CD4-positive, alpha-beta memory T cell (primary cell): Measurements from ENCODE around the gene DLGAP4. TPM values are rescaled to one million over a fixed set of nuclear protein-coding genes. Genes with fewer than 3 reads are reported as not detected.

Experiments used
- CTCF ChIA-PET: fragments of 350-600 bp; sonication (Branson Sonifier 250); formaldehyde crosslinking; loops from one replicate; lab custom pipeline; 2021; ENCODE audit warnings: inconsistent platforms; ENCODE audit not compliant: partially characterized antibody; lab: Charles Lee
- POLR2A ChIA-PET: fragments of 350-600 bp; sonication (Branson Sonifier 250); formaldehyde crosslinking; loops from one replicate; lab custom pipeline; 2021; ENCODE audit not compliant: partially characterized antibody; lab: Charles Lee
- DNase-seq, 5 donors: peaks; one replicate each; pipeline versions ENCODE4 v3.0.0 to v3.0.0-alpha.2; 2020 to 2022; ENCODE audit warnings: mixed read lengths in 1 of 5
- H3K27ac ChIP-seq: one replicate; pipeline ENCODE4 v1.7.0; 2013; ENCODE audit warnings: low read depth, low read length
- H3K27me3 ChIP-seq: 2 replicates; pipeline ENCODE4 v1.7.0; 2013; ENCODE audit warnings: mild to moderate bottlenecking, low read length, moderate library complexity; ENCODE audit not compliant: insufficient read depth
- H3K36me3 ChIP-seq: 2 replicates; pipeline ENCODE4 v1.7.0; 2013; ENCODE audit warnings: mild to moderate bottlenecking, low read length, moderate library complexity; ENCODE audit not compliant: insufficient read depth
- H3K4me1 ChIP-seq: 2 replicates; pipeline ENCODE4 v1.7.0; 2013; ENCODE audit warnings: mild to moderate bottlenecking, low read length, moderate library complexity; ENCODE audit not compliant: insufficient read depth
- H3K4me3 ChIP-seq, 2 donors: one replicate each; pipeline ENCODE4 v1.7.0; 2013; ENCODE audit warnings: low read length in 2 of 2, mild to moderate bottlenecking in 1 of 2
- H3K9me3 ChIP-seq, 2 donors: one replicate each; pipeline ENCODE4 v1.7.0; 2013; ENCODE audit warnings: low read length in 2 of 2, control low read depth in 1 of 2; ENCODE audit not compliant: control insufficient read depth in 1 of 2
- H3K27ac Mint-ChIP-seq, 7 donors: one replicate each; pipeline ENCODE4 v1.8.0; 2020 to 2021; ENCODE audit warnings: mixed read lengths in 7 of 7, mild to moderate bottlenecking in 6 of 7, inconsistent platforms in 3 of 7, moderate library complexity in 3 of 7
- H3K27me3 Mint-ChIP-seq, 2 donors: one replicate each; pipeline ENCODE4 v1.8.0; 2020 to 2021; ENCODE audit warnings: mixed read lengths in 2 of 2
- H3K36me3 Mint-ChIP-seq, 2 donors: one replicate each; pipeline ENCODE4 v1.8.0; 2020 to 2021; ENCODE audit warnings: mixed read lengths in 2 of 2, inconsistent platforms in 1 of 2, mild to moderate bottlenecking in 1 of 2
- H3K4me1 Mint-ChIP-seq, 4 donors: one replicate each; pipeline ENCODE4 v1.8.0; 2020 to 2021; ENCODE audit warnings: mixed read lengths in 4 of 4, mild to moderate bottlenecking in 1 of 4
- H3K4me3 Mint-ChIP-seq, 8 donors: one replicate each; pipeline ENCODE4 v1.8.0; 2020 to 2021; ENCODE audit warnings: mixed read lengths in 8 of 8, mild to moderate bottlenecking in 7 of 8, moderate library complexity in 6 of 8, inconsistent platforms in 3 of 8
- H3K9me3 Mint-ChIP-seq, 8 donors: one replicate each; pipeline ENCODE4 v1.8.0; 2020 to 2021; ENCODE audit warnings: mixed read lengths in 8 of 8, mild to moderate bottlenecking in 5 of 8, inconsistent platforms in 3 of 8, moderate library complexity in 1 of 8
- intact Hi-C: fragments of 100-400 bp; cut with micrococcal nuclease; formaldehyde crosslinking; loops from one replicate; pipeline ENCODE4 v1.15.1; 2023
- polyA plus RNA-seq, 2 donors: library from polyadenylated mRNA; unstranded; fragments of 300-500 nt; fragmentation: Illumina TruSeq; gene quantifications; one replicate each; pipeline ENCODE4 v1.2.3, GENCODE V29; 2021
- total RNA-seq, 2 experiments: library from RNA; stranded (reverse); gene quantifications; one replicate each; pipeline ENCODE4 v1.2.3, GENCODE V29; 2021

The DLGAP4 gene
- total and polyA plus RNA-seq, 4 experiments from 2014 or later, result 13.3 to 50.2 (median 31.0) TPM

DNA sequence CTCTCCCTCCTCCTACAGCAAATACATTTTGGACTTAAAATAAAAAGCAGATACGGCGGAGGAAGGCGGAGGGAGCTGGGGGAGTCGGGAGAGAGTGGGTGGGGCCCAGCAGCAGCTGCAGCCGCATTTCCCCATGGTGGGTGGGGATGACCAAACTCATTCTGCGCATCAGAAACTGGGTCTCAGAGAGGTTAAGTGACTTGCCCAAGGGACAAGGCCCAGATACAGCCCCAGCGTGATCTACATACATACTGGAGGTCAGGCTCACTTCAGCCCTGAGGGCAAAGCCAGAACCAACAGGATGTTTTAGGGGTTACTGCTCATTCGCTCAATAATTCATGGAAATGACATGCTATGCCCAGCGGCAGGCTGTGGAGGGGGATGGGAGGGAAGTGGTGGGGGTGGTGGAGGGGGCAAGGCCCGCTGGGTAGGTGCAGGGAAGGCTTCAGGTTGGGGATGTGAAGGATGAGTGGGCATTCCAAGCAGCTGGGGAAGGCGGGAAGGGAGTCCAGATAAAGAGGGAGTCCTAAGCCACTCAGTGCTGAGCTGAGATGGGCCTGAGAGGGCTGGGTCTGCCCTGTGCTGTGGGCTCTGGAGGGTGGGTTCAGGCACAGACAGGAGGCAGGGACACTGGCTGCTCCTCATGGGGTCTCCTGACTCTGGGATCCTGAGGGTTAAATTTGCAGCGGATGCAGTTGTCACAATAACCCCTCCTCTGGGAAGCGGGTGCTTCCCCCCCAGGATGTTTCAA lies 31.0 kb downstream of the DLGAP4 start:
- intact Hi-C loops, result no loop called here
- Mint-ChIP-seq H3K27me3 (peaks cover 39 to 52% of the 10 kb centered on the region in 2 donors), H3K27ac (no peak overlapping the region), H3K9me3 (peaks cover 0 to 3% (median 0%) of the 10 kb centered on the region in 8 donors), H3K4me1 (no peaks in the 10 kb centered on the region), H3K4me3 (no peak overlapping the region), H3K36me3 (no peaks in the 10 kb centered on the region)
- Histone ChIP-seq H3K4me3 (no peak overlapping the region), H3K36me3 (no peaks in the 10 kb centered on the region), H3K4me1 (no peaks in the 10 kb centered on the region), H3K27ac (no peak overlapping the region), H3K9me3 (no peaks in the 10 kb centered on the region), H3K27me3 (peaks cover 10% of the 10 kb centered on the region)
- ChIA-PET POLR2A (interaction anchor here (0.6 kb wide), 1 partner anchor 76 kb away, joined by 3 read pairs; no protein-coding TSS in a partner anchor), CTCF (no interaction called here)
- DNase-seq, result no peak

DNA sequence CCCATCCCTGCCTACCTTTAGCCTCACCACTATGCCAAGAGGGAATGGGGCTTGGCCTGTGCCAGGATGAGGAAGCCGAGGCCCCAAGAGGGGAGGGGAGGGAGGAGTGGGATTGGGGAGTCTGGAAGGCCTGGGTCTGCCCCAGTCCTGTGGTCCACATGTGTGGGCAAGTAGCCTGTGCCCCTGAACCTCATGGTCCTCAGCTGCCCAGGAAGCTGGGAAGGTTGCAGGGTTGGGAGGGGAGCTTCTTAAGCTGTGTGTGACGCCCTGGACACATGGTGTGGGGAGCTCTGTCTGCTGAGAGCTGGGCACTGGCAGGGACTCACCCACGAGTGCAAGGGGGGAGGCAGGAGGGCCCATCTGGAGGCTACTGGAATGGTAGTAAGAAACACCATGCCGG lies 31.7 kb downstream of the DLGAP4 start:
- Mint-ChIP-seq H3K27me3 (peaks cover 39 to 52% of the 10 kb centered on the region in 2 donors), H3K9me3 (peaks cover 0 to 3% (median 0%) of the 10 kb centered on the region in 8 donors), H3K36me3 (no peaks in the 10 kb centered on the region), H3K4me1 (no peaks in the 10 kb centered on the region), H3K4me3 (no peak overlapping the region), H3K27ac (no peak overlapping the region)
- Histone ChIP-seq H3K27ac (no peak overlapping the region), H3K9me3 (no peaks in the 10 kb centered on the region), H3K4me1 (no peaks in the 10 kb centered on the region), H3K4me3 (no peak overlapping the region), H3K27me3 (peaks cover 10% of the 10 kb centered on the region), H3K36me3 (no peaks in the 10 kb centered on the region)
- POLR2A ChIA-PET, result no interaction called here
- intact Hi-C loops, result no loop called here
- DNase-seq, result no peak
- CTCF ChIA-PET, result no interaction called here

DNA sequence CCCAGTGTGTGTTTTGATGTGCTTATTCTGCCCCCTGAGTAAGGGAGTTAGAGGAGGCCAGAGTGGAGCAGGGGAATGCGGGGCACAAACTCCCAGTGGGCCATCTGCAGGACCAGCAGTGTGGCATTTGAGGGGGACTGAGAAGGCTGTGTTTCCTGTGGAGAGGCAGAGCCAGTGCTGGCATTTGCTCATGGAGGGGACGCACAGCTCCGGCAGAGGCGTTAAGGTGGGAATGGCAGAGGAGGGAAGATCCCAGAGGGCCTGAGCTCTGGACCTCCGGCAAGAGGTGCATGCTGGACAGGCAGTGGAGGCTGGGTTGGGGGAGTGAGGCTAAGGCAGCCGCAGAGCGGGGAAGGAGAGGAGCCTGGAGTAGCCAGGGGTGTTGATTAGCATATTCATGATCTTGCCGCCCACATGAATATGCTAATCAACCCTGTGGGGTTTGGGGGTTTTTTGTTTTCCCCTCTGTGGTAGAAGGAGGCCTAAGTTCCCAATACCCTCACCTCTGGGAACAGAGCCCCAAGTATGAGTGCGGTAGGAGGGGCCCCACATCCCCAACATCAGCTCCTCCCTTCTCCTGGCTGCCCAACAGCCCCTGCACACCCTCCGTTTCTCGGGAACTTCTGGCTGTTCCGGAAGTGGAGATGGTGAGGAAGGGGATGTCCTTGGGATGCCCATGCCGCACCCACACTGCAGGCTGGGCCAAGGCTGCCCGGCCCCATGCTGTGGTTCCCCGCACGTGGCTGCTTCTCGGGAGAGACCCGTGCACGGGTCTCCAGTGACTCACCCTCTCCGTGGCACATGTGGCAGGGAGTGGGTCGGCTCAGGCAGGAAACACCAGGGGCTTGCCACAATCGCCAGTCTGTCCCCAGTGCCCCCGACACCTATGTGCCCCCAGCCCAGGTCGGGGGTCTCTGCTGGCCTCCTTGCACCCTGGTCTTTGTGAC lies 33.8 kb downstream of the DLGAP4 start:
- Mint-ChIP-seq H3K4me3 (peak overlapping the region in 1 of 8 donors; percentile 21), H3K27ac (peak overlapping the region in 1 of 7 donors; percentile 42), H3K27me3 (peaks cover 24 to 33% of the 10 kb centered on the region in 2 donors), H3K9me3 (no peaks in the 10 kb centered on the region), H3K36me3 (no peaks in the 10 kb centered on the region), H3K4me1 (no peaks in the 10 kb centered on the region)
- H3K36me3 ChIP-seq, result no peaks in the 10 kb centered on the region
- no peaks in the 10 kb centered on the region for H3K4me1 ChIP-seq
- ChIA-PET POLR2A (no interaction called here), CTCF (no interaction called here)
- peak in 1 of 5 donors; percentile 26 for DNase-seq
- intact Hi-C loops, result no loop called here
- H3K4me3 ChIP-seq, result no peak overlapping the region
- no peaks in the 10 kb centered on the region for H3K9me3 ChIP-seq
- no peak overlapping the region for H3K27ac ChIP-seq
- peaks cover 3% of the 10 kb centered on the region for H3K27me3 ChIP-seq

DNA sequence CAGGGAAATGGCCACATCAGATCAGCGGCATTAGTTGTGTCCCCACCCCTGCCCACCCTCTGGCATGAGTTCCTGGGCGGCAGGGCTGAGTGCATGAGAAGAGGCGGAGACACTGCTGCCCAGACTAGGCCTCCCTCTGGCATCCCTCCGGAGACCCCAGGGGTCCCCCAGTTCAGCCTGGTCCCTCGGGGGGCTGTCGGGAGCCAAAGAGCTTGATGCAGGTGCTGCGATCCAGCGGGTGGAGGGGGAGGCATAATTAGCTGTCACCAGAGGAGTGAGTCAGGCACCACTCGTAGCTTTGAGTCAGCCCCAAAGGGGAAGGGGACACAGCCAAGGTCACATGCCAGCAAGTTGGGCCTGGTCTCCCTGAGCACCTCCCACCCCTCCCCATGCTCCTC lies 34.5 kb downstream of the DLGAP4 start:
- H3K4me1 ChIP-seq, result no peaks in the 10 kb centered on the region
- POLR2A ChIA-PET, result no interaction called here

DNA sequence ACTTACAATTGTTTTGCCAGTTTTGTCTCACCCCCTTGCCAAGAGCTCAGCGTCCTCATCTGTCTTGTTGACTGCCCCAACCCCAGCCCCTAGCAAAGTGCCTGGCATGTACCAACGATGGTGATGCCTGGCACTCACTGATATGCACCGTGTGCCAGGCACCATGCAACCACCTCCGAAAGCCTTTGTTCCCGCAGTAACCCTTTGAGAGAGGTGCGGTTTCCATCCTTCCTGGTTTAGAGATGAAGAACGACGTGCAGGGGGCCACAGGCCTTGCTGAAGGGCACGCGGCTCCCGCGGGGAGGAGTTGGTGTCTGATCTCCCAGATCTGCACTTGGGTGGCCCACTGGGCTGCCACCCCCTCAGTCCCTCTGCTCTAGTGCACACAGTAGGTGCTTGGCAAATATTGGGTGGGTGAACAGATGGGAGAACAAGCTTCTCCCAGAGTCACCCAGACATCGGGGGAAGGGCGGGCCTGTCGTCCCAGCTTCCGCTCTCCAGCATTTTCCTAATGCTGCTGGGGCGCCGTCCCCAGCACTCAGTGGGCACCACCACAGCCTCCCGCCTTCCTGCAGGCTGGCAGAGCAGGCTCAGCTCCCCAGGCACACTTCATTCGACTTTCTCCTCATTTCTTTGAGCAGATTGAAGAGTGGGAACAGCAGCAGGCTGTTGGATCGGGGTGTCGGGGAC lies 35.3 kb downstream of the DLGAP4 start:
- POLR2A ChIA-PET, result interaction anchor here (0.5 kb wide), 1 partner anchor 24 kb away, joined by 3 read pairs; no protein-coding TSS in a partner anchor
- Mint-ChIP-seq H3K4me1 (no peaks in the 10 kb centered on the region), H3K27me3 (peaks cover 10 to 20% of the 10 kb centered on the region in 2 donors), H3K4me3 (peak overlapping the region in 1 of 8 donors; percentile 26), H3K36me3 (no peaks in the 10 kb centered on the region), H3K9me3 (no peaks in the 10 kb centered on the region), H3K27ac (no peak overlapping the region)
- Histone ChIP-seq H3K36me3 (no peaks in the 10 kb centered on the region), H3K9me3 (no peaks in the 10 kb centered on the region), H3K4me3 (no peak overlapping the region), H3K27me3 (no peaks in the 10 kb centered on the region), H3K4me1 (no peaks in the 10 kb centered on the region), H3K27ac (no peak overlapping the region)
- CTCF ChIA-PET, result no interaction called here
- peak in 1 of 5 donors; percentile 12 for DNase-seq
- intact Hi-C loops, result no loop called here

More for the DNA sequence above, 34.5 kb downstream of the DLGAP4 start:
- CTCF ChIA-PET, result no interaction called here
- Mint-ChIP-seq H3K4me1 (no peaks in the 10 kb centered on the region), H3K27me3 (peaks cover 19 to 28% of the 10 kb centered on the region in 2 donors), H3K9me3 (no peaks in the 10 kb centered on the region), H3K36me3 (no peaks in the 10 kb centered on the region), H3K27ac (no peak overlapping the region), H3K4me3 (no peak overlapping the region)
- H3K4me3 ChIP-seq, result no peak overlapping the region
- DNase-seq, result peak in 1 of 5 donors; percentile 8
- H3K9me3 ChIP-seq, result no peaks in the 10 kb centered on the region
- H3K27me3 ChIP-seq, result peaks cover 2% of the 10 kb centered on the region
- H3K36me3 ChIP-seq, result no peaks in the 10 kb centered on the region
- H3K27ac ChIP-seq, result no peak overlapping the region
- intact Hi-C loops, result no loop called here

DNA sequence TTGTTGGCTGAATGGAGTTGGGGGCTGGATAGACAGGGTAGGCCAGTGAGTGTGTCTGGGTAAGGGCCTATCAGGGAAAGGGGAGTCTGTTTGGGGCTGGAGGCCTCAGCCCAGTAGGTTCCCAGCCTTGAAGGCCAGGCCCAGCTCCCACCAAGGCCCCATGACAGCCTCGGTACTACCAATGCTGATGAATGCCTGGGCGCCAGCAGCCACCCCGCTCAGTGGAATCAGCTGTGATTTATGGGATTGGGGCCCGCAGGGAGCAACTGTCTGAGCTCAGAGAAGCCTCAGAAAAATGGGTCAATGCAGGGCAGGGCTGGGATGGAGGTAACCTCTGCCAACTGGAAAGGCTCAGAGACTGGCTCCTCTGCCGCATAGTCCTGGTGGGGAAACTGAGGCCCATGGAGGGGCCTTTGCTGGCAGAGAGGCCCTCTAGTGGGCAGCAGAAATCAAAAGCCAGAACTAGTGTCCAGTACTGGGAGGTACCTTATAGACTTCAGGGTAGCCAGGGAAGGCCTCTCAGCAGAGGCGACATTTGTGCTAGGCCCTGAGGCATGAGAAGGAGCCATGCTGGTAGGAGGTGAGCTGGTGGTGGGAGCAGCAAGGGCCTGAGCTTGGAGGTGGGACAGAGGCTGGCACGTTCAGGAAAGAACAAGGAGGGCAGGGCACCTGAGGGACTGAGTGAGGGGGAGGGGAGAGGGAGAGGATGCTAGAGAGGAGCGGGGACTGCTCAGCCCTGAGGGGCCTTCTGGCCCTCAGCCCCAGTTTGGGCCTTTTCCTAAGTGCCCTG lies 36.4 kb downstream of the DLGAP4 start:
- Histone ChIP-seq H3K9me3 (no peaks in the 10 kb centered on the region), H3K4me3 (no peak overlapping the region), H3K4me1 (no peaks in the 10 kb centered on the region), H3K27ac (no peak overlapping the region), H3K27me3 (no peaks in the 10 kb centered on the region), H3K36me3 (no peaks in the 10 kb centered on the region)
- no peaks in the 10 kb centered on the region for H3K36me3 Mint-ChIP-seq
- ChIA-PET POLR2A (no interaction called here), CTCF (no interaction called here)
- H3K27ac Mint-ChIP-seq, result peak overlapping the region in 1 of 7 donors; percentile 85
- no peaks in the 10 kb centered on the region for H3K9me3 Mint-ChIP-seq
- DNase-seq, result no peak
- H3K4me3 Mint-ChIP-seq, result no peak overlapping the region
- intact Hi-C loops, result no loop called here
- peaks cover 12 to 18% of the 10 kb centered on the region in 2 donors for H3K27me3 Mint-ChIP-seq
- no peaks in the 10 kb centered on the region for H3K4me1 Mint-ChIP-seq
